ENCODE data around the gene CLRN1.
"Not testable (repeated sequence)": the region's sequence is repeated elsewhere in the genome, so short reads cannot be mapped to it uniquely, and the experiment has no call there.

The CLRN1 gene, protein sequence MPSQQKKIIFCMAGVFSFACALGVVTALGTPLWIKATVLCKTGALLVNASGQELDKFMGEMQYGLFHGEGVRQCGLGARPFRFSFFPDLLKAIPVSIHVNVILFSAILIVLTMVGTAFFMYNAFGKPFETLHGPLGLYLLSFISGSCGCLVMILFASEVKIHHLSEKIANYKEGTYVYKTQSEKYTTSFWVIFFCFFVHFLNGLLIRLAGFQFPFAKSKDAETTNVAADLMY

DNA sequence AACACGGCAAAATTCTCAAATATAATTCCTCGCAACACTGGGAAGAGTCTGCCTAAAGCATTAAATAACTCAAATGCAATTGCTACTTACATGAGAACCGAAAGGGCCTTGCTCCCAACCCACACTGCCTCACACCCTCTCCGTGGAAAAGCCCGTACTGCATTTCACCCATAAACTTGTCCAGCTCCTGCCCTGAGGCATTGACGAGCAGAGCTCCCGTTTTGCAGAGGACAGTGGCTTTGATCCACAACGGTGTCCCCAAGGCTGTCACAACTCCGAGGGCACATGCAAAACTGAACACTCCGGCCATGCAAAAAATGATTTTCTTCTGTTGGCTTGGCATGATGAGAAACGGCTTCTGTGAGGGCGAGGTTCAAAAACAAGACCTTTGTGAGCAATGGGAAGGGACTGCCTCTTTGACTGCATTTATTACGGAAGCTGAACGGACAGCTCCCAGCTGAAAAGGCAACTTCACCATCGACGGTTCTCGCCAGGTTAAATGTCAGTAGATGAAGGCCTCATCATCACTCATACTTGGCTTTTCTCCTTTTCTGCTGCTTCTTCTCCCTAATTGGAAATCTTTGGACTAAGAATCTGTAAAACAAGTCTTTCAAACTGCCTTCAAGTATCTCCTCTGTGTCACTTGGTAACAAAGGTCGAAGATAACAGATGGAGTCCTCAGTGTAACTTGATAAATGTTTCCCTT is at the start of gene CLRN1:
Gene CLRN1 (minus strand): TSS at position 362 of the 706 bp plus-strand sequence. CDS start 19 bp downstream, at position 343.
- DNase-seq (ENCODE audit: low spot score): no peak

DNA sequence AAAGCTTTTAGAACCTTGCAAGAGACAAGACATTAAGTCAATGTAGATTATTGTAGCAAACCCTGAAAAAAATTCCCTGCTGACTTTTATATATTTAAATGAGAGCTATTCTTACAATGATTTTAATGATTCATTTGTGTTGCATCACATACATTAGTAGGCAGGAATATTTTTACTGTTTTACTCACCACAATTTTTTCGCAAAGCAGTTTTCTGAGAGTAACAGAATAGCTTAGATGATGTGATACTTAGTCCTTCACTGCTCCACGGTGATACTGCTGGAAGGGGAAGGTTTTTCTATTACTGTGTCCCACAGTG is 43.9 kb upstream of the CLRN1 start:
- no peak for DNase-seq (ENCODE audit: low spot score)

DNA sequence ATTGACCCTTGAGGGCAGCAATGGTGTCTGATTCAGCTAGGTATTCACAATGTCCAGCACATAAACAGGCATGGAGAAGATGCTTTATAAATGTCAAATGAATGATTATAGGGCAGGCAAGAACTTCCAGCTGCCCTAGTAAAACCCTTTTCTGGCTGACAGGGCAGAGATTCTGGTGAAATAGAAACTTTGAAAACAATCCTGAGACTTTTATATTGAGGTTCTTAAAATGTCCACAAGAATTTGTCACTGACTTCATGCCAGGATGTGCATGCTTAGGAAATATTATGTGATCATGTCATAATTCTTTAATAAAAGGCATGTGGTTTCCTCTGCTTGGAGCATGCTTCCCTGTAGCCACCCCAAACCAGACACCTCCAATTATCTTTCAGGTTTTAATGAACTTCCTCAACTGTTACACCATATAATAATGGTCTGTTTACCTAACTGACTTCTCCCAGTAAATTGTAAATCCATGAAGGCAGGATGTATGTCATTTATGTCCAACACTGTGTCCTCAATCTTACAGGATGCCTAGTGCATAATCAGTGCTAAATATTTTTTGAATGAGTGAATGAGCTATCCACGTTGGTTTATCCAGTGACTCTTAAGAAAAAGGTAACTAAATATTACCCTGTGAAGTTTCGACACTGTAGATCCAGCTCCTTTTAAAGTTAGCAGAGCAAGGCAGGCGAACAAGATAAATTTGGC is 43.4 kb upstream of the CLRN1 start:
- no peak for DNase-seq (ENCODE audit: low spot score)

DNA sequence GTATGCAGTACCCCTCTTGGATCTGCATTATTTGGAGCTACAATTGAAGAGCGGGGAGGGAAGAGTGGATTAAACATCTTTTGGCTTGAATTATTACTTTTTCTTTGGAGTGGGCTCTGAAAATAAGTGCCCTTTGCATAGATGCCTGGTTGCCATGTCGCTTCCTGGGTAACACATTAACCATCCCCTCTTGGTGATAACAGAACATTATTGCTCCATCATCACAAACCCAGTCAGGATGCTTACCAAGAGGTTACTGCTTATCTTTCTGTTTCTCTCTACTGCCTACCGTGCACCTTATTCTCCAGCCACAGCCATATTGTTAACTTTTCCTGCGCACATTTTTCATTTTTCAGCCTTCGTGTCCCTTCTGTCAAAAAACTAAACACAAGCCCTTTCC is 42.7 kb upstream of the CLRN1 start:
- DNase-seq (ENCODE audit: low spot score): no peak

DNA sequence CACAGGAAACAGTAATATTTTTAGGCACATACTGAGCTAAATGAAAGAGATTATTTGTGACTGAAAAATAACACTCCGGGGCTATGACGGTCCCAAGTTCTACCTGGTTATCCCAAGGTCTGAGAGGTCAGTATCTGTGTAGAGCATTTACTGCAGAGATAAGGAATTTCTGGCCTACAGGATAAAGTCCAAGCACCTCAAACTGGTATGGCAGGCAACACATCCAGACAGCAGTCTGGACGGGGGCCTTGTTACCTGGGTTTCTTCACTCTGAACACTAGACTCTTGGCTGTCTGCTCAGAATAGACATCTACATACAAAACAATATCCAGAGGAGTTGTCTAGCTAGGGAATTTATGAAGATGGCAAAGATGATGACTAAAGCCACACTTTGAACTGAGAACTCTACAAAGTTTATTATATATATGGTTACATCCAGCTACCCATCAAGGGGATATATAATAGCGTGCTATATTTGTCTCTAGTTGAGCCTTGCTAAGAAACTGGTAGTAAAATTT is 42.0 kb upstream of the CLRN1 start:
- DNase-seq (ENCODE audit: low spot score): no peak

DNA sequence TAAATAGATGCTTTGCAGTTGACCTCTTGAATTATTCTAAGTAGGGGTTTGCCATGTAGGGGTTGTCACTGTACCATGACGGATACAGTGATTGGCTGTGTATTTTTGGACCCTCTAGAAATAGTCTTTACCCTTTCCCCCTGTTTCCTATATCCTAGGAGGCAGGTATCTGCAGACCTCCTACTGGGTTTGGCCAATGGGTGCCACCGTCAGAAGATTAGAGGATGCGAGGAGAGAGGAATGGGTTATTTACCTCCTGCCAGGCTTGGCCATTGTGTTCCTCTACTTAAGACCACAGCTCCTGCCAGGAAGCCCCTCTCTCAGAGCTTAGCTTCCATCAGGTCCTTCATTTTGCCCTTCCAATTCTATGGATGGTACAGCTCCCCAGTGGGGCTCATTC is 40.2 kb upstream of the CLRN1 start:
- no peak for DNase-seq (ENCODE audit: low spot score)

DNA sequence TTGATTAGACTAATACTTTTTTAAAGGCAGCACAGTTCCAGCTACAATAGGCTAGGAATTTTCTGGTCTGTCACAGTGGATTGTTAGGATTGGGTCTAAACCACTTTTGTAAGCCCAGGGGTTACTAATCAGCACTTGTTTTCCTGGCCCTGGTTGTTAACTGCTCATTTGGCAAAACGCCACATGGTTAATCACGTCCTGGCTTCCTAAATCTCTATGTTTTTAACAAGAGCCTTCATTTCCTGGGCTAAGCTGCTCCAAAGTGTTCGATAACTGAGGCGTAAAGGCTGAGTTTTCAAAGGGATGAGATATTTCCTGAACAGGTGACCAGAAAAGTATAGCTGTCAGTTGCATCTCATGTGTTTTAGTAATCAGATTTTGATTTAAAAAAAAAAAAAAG is 38.9 kb upstream of the CLRN1 start:
- DNase-seq (ENCODE audit: low spot score): no peak

DNA sequence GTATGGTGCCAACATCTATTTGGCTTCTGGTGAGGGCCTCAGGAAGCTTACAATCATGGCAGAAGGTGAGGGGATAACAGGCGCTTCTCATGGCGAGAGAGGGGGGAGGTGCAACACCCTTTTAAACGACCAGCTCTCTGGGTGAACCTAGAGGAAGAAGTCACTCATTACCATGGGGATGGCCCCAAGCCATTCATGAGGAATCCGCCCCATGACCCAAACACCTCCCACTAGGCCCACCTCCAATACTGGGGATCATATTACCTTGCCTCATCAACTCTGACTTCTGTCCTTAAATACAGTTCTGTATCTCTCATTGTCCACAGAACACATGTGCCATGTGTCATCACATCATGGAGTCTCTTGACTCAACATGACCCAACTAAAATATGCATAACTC is 37.5 kb upstream of the CLRN1 start:
- DNase-seq (ENCODE audit: low spot score): no peak

DNA sequence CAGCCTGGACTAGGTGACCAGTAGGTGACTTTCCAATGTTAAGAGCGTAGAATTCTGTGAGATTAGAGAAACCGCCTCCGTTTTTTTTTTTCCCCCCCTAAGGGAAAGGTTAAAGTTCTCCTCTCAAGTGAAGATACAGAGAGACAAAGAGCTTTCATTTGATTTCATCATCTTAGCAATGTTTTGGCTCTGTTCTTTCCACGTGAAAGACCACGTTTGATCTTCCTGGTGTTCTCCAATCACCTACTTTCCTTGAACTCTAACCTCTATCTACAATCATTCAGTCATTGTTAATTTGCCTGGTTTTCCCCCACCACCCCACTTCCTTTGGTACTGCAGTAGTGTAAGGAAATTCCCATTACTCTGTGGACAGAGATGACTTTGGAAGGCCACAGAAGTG is 36.9 kb upstream of the CLRN1 start:
- no peak for DNase-seq (ENCODE audit: low spot score)

DNA sequence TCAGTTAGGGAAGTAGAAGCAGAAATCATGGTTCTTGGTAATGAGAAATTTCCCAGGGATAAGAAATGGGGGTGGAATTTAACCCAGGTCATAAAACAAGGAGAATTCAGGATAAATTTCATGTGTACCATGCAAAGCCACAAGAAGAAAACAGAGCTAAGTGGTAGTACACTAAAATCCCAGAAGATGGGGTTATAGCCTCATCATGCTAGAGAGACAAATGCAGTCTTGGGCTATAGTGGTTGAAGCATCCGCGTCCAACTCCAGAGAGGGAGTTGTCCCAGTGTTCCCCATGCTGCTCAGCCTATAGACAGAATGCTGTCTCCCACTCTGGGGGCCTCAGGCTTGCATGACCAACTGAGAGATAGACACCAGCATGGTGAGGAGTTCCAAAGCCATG is 36.2 kb upstream of the CLRN1 start:
- DNase-seq (ENCODE audit: low spot score): peak; percentile 51

DNA sequence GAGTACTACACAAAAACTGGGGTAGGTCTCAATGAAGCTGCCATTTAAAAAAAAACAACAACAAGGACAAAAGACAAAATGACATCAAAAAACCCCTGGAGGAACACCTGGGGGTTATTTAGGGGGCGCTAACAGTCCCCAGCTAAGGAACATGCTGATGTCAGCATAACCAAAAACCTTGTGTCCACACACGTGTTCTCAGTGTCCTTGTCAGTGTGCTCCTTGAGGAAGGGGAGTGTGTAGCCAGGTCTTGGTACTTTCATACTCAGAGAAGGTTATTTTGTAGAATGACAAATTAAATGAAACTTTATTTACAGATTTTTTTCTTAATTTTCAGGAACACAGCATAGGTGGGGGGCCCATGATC is 31.2 kb upstream of the CLRN1 start:
- no peak for DNase-seq (ENCODE audit: low spot score)

DNA sequence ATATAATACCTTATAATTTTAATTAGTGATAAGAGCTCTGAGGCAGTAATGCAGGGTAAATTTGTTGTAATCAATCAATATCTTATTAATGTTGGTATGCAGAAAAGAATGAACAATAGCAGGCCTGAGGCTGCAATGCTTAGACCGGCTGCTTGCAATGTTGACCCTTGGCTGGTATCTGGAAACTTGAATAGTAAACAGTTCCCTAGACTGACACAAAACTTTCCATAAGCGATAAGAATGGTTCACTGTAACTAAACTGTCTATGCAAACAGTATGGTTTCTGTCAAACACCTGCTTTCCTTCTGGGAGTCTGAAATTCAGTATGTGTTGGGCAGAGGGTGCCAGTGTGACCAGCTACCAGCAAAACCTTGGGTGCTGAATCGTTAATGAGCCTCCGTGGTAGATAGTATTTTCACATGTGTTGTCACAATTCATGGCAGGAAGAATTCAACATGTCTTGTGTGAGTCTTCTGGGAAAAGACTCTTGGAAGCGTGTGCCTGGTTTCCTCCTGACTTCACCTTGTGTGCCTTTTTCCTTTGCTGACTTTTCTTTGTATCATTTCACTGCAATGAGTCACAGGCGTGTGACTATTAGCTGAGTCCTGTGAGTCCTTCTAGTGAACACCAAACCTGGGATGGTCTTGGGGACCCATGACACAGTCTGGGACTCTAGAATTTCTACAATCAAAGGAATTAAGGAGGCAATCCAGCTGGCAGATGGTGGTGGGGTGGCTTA is 30.7 kb upstream of the CLRN1 start:
- DNase-seq (ENCODE audit: low spot score): no peak

DNA sequence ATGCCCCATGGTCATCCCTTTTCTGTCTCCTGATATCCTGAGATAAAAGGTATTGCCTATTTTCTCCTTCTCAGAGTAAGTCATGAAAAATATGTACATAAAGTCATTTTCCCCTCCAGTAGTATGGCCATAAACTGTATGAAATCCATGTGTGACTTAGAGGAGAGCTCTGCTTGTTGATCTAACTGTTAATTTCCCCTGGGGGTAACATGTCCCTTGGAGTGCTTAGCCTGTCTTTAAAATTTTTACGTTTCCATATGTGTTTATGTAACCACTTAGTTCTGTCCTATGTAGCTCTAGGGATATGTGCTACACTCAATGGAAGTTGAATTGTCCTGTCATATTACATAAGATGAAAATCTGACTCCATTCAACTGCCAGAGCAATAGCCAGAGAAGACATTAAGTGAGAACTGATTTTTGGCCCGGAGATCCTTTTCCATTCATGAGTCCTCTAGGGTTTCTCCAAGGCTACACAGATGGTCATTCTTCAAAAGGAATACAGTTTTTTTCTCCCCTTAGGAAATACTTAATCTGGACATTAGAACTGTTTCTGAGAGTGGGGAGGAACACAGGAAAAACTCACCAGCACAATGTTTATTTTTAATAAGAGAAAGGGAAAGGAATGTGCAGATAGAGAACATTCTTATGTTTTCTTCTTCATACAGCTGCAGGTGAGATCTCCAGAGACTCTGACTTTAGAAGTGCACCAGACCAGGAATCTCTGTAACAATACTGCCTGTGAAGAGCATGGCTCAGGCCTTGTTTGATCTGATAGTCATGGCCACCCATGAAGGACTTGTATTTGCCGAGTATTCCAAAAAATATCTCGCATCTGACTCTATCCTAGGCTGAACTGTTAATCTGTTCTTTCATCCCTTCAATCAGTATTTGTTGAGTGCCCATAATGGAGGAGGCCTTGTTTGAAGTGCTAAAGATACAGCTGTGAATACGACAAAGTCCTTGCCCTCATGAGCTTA is 29.8 kb upstream of the CLRN1 start:
- no peak for DNase-seq (ENCODE audit: low spot score)

DNA sequence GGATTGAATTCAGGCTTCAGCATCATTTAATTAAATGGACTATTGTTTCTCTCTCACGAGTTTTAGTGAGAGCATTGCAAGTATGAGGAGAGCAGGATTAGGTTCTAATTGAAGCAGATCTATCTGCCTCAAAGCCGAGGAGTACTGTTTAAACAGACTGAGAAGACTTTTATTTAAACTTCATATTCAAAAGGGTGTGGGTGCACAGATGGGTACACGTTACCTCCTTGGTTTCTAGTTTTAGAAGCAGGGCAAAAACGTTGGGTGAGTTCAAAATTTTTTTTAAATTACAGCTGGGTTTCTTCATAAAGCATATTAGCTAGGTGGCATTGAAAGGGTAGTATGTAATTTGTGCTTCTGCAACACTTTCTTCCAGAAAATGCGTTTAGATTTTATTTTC is 26.5 kb upstream of the CLRN1 start:
- DNase-seq (ENCODE audit: low spot score): no peak

DNA sequence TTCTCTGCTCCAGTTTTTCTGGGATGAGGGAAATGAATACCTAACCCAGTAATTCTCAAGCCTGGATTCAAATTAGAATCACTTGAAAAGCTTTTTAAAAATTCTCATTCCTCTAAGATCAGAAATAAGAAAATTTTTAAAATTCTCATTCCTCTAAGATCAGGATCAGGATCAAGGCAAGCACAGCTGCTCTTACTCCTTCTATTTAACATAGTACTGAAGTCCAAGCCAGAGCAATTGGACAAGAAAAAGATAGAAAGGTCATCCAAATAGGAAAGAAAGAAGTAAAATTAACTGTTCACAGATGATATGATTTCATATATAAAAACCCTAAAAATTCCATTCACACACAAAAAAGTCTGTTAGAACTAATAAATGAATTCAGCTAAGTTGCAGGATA is 24.2 kb upstream of the CLRN1 start:
- DNase-seq (ENCODE audit: low spot score): no peak

DNA sequence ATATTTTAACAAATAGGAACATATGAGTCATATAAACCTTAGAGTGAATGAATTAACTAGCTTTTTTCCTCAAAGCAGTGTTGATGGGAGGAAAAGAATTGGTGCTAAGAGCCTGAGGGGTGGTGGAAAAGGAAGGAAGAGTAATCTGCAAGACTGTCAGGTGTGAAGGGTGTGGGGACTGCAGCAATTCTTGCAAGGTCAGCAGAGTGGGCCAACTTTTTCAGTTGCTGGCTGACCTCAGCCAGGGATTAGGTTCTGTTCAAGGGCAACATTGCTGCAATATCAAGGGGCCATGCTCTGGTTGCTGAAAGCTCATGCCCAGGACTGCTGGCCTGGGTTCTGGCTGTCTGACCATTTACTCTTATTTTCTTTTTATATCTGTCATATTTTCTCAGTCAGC is 23.0 kb upstream of the CLRN1 start:
- DNase-seq (ENCODE audit: low spot score): no peak

DNA sequence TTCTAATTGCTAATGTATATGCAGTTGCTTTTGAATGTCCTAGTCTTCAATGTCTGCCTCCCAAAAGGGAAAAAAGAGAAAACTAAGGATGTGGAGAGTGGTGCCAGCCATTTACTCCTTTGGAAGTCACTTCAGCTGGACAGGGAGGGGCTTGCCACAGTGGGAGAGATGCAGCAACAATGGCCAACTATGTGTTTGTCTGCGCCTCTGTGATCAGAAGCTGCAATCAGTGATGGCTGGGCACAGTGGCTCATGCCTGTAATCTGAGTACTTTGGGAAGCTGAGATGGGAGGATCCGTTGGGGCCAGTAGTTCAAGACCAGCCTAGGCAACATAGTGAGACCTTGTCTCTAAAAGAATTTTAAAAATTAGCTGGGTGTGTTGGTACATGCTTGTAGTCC is 16.7 kb upstream of the CLRN1 start:
- no peak for DNase-seq (ENCODE audit: low spot score)

DNA sequence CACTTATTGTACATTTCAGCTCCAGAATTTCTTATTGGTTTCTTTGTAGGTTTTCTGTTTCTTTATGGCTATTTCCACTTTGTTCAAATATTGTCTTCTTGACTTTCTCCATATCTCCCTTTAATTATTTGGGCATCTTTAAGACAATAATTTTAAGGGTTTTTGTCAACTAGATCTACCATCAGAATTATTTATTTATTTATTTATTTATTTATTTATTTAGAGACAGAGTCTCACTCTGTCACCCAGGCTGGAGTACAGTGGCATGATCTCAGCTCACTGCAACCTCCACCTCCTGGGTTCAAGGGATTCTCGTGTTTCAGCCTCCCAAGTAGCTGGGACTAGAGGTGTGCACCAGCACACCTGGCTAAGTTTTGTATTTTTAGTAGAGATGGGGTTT is 15.9 kb upstream of the CLRN1 start:
- not testable (repeated sequence) for DNase-seq (ENCODE audit: low spot score)

DNA sequence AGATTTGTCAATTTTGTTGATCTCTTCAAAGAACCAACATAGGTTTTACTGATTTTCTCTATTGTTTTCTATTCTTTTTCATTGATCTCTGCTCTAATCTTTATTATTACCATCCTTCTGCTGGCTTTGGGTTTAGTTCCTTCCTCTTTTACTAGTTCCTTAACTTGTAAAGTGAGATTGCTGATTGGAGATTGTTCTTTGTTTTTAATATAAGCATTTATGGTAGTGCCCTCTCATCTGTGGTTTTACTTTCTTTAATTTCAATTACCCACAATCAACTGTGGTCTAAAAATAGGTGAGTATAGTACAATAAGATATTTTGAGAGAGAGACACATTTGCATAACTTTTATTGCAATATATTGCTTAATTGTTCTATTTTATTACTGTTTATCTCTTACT is 13.2 kb upstream of the CLRN1 start:
- no peak for DNase-seq (ENCODE audit: low spot score)

DNA sequence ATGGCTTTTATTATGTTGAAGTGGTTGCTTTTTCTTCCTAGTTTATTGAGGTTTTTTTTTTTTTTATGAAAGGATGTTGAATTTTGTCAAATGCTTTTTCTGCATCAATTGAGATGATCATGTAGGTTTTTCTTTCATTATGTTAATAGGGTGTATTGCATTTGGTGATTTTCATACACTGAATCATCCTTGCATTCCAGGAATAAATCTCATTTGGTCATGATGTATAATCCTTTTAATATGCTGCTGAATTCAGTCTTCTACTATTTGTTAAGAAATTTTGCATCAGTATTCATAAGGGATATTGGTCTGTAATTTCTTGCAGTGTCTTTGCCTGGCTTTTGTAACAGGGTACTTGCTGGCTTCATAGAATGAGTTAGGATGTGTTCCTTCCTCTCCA is 11.5 kb upstream of the CLRN1 start:
- no peak for DNase-seq (ENCODE audit: low spot score)

DNA sequence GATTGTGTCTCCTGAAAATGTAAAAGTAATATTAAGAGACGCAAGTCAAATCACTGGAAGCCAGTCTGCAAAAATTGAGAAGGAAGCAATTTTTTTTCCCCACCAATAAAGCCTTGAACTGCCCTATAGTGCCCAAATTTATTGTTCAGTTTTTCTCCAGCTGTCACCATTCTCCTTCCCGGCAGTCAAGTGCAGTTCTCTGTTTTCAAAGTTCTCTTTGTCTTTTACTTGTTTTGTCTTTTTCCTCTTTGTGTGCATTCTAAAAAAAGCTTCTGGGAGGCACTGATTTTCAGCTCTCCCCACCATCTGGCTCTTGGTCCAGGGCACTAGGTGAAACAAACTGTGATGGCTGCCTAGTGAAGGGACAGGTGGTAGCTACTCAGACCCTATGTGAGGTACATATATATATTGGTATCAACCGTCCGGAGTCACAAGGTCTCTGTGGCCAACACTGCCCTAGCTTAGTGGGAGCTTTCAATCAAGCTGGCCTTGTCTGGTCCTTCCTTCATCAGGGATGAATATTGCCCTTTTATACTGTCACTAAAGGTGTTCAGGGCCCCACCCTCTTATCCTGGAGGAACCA is 6.1 kb upstream of the CLRN1 start:
- DNase-seq (ENCODE audit: low spot score): peak; percentile 2
